H1 (cell line): Measurements from ENCODE around the gene RTP2. TPM values are rescaled to one million over a fixed set of nuclear protein-coding genes. Genes with fewer than 3 reads are reported as not detected.

ENCODE experiments used
- BACH1 ChIP-seq: IDR thresholded peaks from 2 replicates; pipeline ENCODE4 v1.6.1; 2012; ENCODE audit warnings: low read length, improper control_type of control experiment
- CBX8 ChIP-seq: fragments of 300-800, 300-1000 bp; sonication (generic); IDR thresholded peaks from 2 replicates; pipeline ENCODE4 v1.7.1; 2016; ENCODE audit warnings: low read depth, low read length, borderline replicate concordance
- CEBPB ChIP-seq: IDR thresholded peaks from 2 replicates; pipeline ENCODE4 v1.6.1; 2012; ENCODE audit warnings: low read depth, low read length
- CHD2 ChIP-seq: IDR thresholded peaks from 2 replicates; pipeline ENCODE4 v1.6.1; 2012; ENCODE audit warnings: low read length, improper control_type of control experiment
- CREB1 ChIP-seq: IDR thresholded peaks from 2 replicates; pipeline ENCODE4 v1.6.1; 2012; ENCODE audit warnings: inconsistent platforms
- EZH2 ChIP-seq: fragments of 200-600 bp; sonication (generic); IDR thresholded peaks from 2 replicates; pipeline ENCODE4 v1.7.1; 2012; ENCODE audit warnings: low read depth, mild to moderate bottlenecking, moderate library complexity, low read length, inconsistent platforms; ENCODE audit not compliant: severe bottlenecking
- GABPA ChIP-seq: IDR thresholded peaks from 2 replicates; pipeline ENCODE4 v1.6.1; 2011; ENCODE audit warnings: mild to moderate bottlenecking, low read length, moderate library complexity, borderline replicate concordance; ENCODE audit not compliant: insufficient read depth
- HDAC2 ChIP-seq, 2 experiments: fragments of 300-600 bp in 1 of 2; sonication (generic) in 1 of 2; IDR thresholded peaks; 2 replicates each; pipeline ENCODE4 v1.6.1; 2011 to 2012; ENCODE audit warnings: low read depth in 2 of 2, low read length in 2 of 2, mild to moderate bottlenecking in 2 of 2, moderate library complexity in 2 of 2, borderline replicate concordance in 1 of 2, inconsistent platforms in 1 of 2
- JUND ChIP-seq: IDR thresholded peaks from 2 replicates; pipeline ENCODE4 v1.6.1; 2011; ENCODE audit warnings: mild to moderate bottlenecking, improper control_type of control experiment, low read length
- KDM1A ChIP-seq: fragments of 200-600, 300-600 bp; sonication (generic); IDR thresholded peaks from 2 replicates; pipeline ENCODE4 v1.7.1; 2016; ENCODE audit warnings: mild to moderate bottlenecking, low read length, borderline replicate concordance
- MAX ChIP-seq: IDR thresholded peaks from 2 replicates; pipeline ENCODE4 v1.6.1; 2012; ENCODE audit warnings: inconsistent platforms
- PHF8 ChIP-seq: fragments of 200-600 bp; sonication (generic); conservative IDR thresholded peaks from 2 replicates; pipeline ENCODE4 v1.7.1; 2012; ENCODE audit warnings: low read depth, mild to moderate bottlenecking, inconsistent platforms, low read length, moderate library complexity
- POU5F1 ChIP-seq: IDR thresholded peaks from 2 replicates; pipeline ENCODE4 v1.6.1; 2011; ENCODE audit warnings: low read depth, mild to moderate bottlenecking, low read length, moderate library complexity
- RFX5 ChIP-seq: IDR thresholded peaks from 2 replicates; pipeline ENCODE4 v1.6.1; 2011; ENCODE audit warnings: low read depth, low read length, improper control_type of control experiment, borderline replicate concordance
- RNF2 ChIP-seq: fragments of 200-900, 300-1000 bp; sonication (generic); IDR thresholded peaks from 2 replicates; pipeline ENCODE4 v1.7.1; 2016; ENCODE audit warnings: borderline replicate concordance, low read depth, mild to moderate bottlenecking, antibody characterized with exemption, low read length; ENCODE audit not compliant: poor library complexity, severe bottlenecking; ENCODE audit errors: missing control alignments
- SAP30 ChIP-seq: fragments of 300-600 bp; sonication (generic); IDR thresholded peaks from 2 replicates; pipeline ENCODE4 v1.7.1; 2012; ENCODE audit warnings: low read length, moderate library complexity, mild to moderate bottlenecking, inconsistent platforms; ENCODE audit not compliant: insufficient read depth, insufficient replicate concordance
- SIN3A ChIP-seq, 2 experiments: IDR thresholded peaks in 1 of 2; conservative IDR thresholded peaks in 1 of 2; 2 replicates each; pipeline ENCODE4 v1.6.1; 2011 to 2012; ENCODE audit warnings: low read length in 2 of 2, improper control_type of control experiment in 1 of 2, low read depth in 1 of 2, mild to moderate bottlenecking in 1 of 2
- SIX5 ChIP-seq: IDR thresholded peaks from 2 replicates; pipeline ENCODE4 v1.6.1; 2011; ENCODE audit warnings: mild to moderate bottlenecking, low read depth, low read length
- TEAD4 ChIP-seq: IDR thresholded peaks from 2 replicates; pipeline ENCODE4 v1.6.1; 2012; ENCODE audit warnings: low read depth, low read length, inconsistent platforms, mixed read lengths
- USF2 ChIP-seq: IDR thresholded peaks from 2 replicates; pipeline ENCODE4 v1.6.1; 2011; ENCODE audit warnings: low read length, improper control_type of control experiment
- ZNF274 ChIP-seq: IDR thresholded peaks from 2 replicates; pipeline ENCODE4 v1.7.0; 2012; ENCODE audit warnings: low read length, borderline replicate concordance; ENCODE audit errors: extremely low read depth
- polyA plus RNA-seq, 7 experiments: library from polyadenylated mRNA; depleted of rRNA in 3 of 7; stranded (reverse) in 5 of 7; unstranded in 2 of 7; fragments of >200 nt in 5 of 7; fragments of 200-250 nt in 2 of 7; gene quantifications; 1 replicate in 5 of 7; 2 replicates in 1 of 7; 4 replicates in 1 of 7; pipeline versions ENCODE4 v1.2.1 to v1.2.3, GENCODE V29; 2011 to 2013; ENCODE audit warnings: missing spikeins in 2 of 7, mixed read lengths in 2 of 7
- total RNA-seq: library from RNA; stranded (reverse); fragmentation: NEBNext Ultra II Directional; extraction: Animal tissue kit (Norgen Biotek cat#: 25700); gene quantifications from 2 replicates; pipeline ENCODE4 v1.2.1, GENCODE V29; 2021

Gene RTP2
- total and polyA plus RNA-seq, 2 of the 8 experiments (the other 6 are each of a cell fraction or from before 2014, with no cell fraction given): not detected

- TF ChIP-seq SIX5 (no peak), HDAC2 (IDR thresholded peaks at IDR 0.05; ENCODE audit: borderline replicate concordance in 1 of 2, low read depth in 2 of 2, low read length in 2 of 2) (no peak), PHF8 (0 out of 2 replicates have a peak, but pooled peaks have one; percentile 25), SIN3A (conservative IDR thresholded peaks at IDR 0.05 in 1 of 2, IDR thresholded peaks at IDR 0.05 in 1 of 2; ENCODE audit: low read depth in 1 of 2, low read length in 2 of 2) (peak in 1 of 2 experiments; percentile 46; a peak in 1 of 4 replicates), RNF2 (no peak), JUND (0 out of 2 replicates have a peak, but pooled peaks have one; percentile 24), TEAD4 (0 out of 2 replicates have a peak, but pooled peaks have one; percentile 7), CREB1 (peak; percentile 77), MAX (peak; percentile 88), BACH1 (no peak), CBX8 (no peak), CEBPB (no peak), SAP30 (peak; percentile 9), ZNF274 (no peak), EZH2 (no peak), USF2 (0 out of 2 replicates have a peak, but pooled peaks have one; percentile 5), POU5F1 (no peak), KDM1A (no peak), GABPA (no peak), RFX5 (no peak), CHD2 (no peak)
Measured at GRCh38 chr3:187739561-187740332, 37.4 kb upstream of the RTP2 start (continued).
